Muscle of leg (tissue), 11 donors: Measurements from ENCODE around the gene PLEKHN1. TPM values are rescaled to one million over a fixed set of nuclear protein-coding genes. Genes with fewer than 3 reads are reported as not detected.
"Not testable (repeated sequence)": the region's sequence is repeated elsewhere in the genome, so short reads cannot be mapped to it uniquely, and the experiment has no call there.

Experiments used
- DNase-seq: peaks from one replicate; pipeline ENCODE4 v3.0.0; 2013
- H3K27ac ChIP-seq: one replicate; pipeline ENCODE4 v1.5.1; 2013; ENCODE audit warnings: mild to moderate bottlenecking, low read length, control low read depth
- H3K27me3 ChIP-seq: one replicate; pipeline ENCODE4 v1.6.1; 2013; ENCODE audit warnings: low read length; ENCODE audit not compliant: control insufficient read depth, insufficient read depth
- H3K36me3 ChIP-seq: one replicate; pipeline ENCODE4 v1.6.1; 2013; ENCODE audit warnings: low read length; ENCODE audit not compliant: control insufficient read depth, insufficient read depth
- H3K4me1 ChIP-seq: one replicate; pipeline ENCODE4 v1.6.1; 2013; ENCODE audit warnings: low read length; ENCODE audit not compliant: control insufficient read depth, insufficient read depth
- H3K4me3 ChIP-seq: one replicate; pipeline ENCODE4 v1.5.1; 2013; ENCODE audit warnings: low read length, control low read depth
- H3K9me3 ChIP-seq: replicated peaks from 2 replicates; pipeline ENCODE4 v1.6.1; 2013; ENCODE audit warnings: low read depth, low read length; ENCODE audit not compliant: control insufficient read depth
- WGBS: methylation state at CpG from one replicate; pipeline ENCODE4 v1.1.5; 2013; ENCODE audit warnings: missing lambda C conversion rate; ENCODE audit not compliant: insufficient coverage; 5-methylcytosine and 5-hydroxymethylcytosine counted together
- polyA plus RNA-seq, 8 donors: library from polyadenylated mRNA; unstranded; fragments of 120-200 nt; gene quantifications; one replicate each; pipeline versions ENCODE4 v1.2.1 to v1.2.3, GENCODE V29; 2013; ENCODE audit warnings: inconsistent platforms in 1 of 8, low replicate concordance in 1 of 8; ENCODE audit not compliant: insufficient read length in 8 of 8, insufficient read depth in 1 of 8
- total RNA-seq: library from RNA; stranded (reverse); fragments of 120-200 nt; gene quantifications from one replicate; pipeline ENCODE4 v1.2.4, GENCODE V29; 2013

The PLEKHN1 gene
- total and polyA plus RNA-seq, 9 donors = 0.14 to 1.3 (median 0.53) TPM; not detected in 6

DNA sequence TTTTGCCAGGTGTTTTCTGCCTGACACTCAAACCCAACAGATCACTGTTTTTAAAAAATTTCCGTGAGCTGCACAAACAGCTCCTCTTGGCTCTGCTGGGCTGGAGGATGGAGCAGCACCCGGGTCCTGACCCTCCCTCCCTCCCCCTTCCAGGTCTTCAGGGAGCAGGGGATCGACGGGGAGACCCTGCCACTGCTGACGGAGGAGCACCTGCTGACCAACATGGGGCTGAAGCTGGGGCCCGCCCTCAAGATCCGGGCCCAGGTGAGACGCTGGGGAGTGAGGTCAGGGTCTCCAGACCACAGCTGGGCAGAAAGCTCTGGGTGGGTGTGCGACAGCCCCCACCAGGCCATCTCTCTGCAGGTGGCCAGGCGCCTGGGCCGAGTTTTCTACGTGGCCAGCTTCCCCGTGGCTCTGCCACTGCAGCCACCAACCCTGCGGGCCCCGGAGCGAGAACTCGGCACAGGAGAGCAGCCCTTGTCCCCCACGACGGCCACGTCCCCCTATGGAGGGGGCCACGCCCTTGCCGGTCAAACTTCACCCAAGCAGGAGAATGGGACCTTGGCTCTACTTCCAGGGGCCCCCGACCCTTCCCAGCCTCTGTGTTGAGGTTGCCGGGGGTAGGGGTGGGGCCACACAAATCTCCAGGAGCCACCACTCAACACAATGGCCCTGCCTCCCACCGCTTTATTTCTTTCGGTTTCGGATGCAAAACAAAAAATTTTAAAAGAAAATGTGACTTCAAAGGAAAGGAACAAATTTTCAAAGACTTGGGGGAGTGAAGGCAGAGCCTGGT lies 22.5 kb upstream of the PLEKHN1 start:
- 79% methylated on average over 10 of the region's 27 CpGs for WGBS
- Histone ChIP-seq H3K36me3 (peaks cover 33% of the 10 kb centered on the region), H3K27me3 (peaks cover 47% of the 10 kb centered on the region), H3K4me3 (no peak overlapping the region), H3K4me1 (peaks cover 56% of the 10 kb centered on the region), H3K27ac (peak overlapping the region; percentile 29), H3K9me3 (no peaks in the 10 kb centered on the region)
- DNase-seq = no peak

DNA sequence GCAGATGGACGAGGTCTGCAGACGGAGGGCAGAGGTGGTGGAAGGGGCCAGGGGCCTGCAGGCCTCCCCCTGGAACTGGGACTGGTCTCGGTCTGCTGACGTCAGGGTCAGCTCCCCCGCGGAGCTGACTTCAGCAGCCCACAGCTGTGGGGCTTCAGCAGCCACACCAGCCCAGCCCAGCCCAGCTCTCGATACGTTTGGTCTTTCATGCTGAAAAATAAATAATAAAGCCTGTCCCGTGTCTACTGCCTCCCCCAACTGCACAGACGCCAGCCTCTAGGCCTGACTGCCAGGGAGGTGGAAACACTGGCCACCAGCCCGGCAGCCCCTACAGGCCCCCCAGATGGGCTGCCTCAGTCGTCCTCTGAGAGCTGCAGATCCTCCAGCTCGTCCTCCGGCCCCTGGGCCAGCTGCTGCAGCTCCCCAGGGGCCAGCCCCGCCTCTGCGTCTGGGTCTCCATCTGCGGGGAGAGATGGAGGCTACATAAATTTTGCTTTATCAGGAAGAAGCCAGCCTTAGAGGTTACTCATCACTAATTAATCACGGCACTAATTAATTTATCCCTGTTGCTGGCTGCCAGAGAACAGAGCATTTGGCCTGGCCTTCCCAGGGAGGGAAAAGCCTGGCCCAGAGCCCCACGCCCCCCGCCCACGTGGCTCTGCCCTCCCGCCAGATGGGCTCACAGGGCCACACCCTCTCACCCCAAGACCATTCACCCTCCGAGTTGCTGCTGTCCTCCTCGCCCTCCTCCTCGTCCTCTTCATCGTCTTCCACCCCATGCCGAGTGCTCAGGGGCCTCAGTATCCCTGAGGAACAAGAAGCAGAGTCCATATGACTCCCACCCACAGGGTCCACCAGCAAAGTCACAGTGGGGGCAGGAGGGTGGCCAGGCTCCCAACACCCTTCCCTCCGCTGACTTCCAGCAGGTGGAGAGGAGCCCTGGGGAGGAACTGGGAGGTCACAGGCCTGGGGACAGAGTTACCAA lies 21.6 kb upstream of the PLEKHN1 start:
- Histone ChIP-seq H3K9me3 (no peaks in the 10 kb centered on the region), H3K36me3 (peaks cover 42% of the 10 kb centered on the region), H3K27ac (peak overlapping the region; percentile 29), H3K27me3 (peaks cover 38% of the 10 kb centered on the region), H3K4me1 (peaks cover 48% of the 10 kb centered on the region), H3K4me3 (no peak overlapping the region)
- 21% methylated on average over 16 of the region's 28 CpGs for WGBS
- DNase-seq = peak; percentile 75

DNA sequence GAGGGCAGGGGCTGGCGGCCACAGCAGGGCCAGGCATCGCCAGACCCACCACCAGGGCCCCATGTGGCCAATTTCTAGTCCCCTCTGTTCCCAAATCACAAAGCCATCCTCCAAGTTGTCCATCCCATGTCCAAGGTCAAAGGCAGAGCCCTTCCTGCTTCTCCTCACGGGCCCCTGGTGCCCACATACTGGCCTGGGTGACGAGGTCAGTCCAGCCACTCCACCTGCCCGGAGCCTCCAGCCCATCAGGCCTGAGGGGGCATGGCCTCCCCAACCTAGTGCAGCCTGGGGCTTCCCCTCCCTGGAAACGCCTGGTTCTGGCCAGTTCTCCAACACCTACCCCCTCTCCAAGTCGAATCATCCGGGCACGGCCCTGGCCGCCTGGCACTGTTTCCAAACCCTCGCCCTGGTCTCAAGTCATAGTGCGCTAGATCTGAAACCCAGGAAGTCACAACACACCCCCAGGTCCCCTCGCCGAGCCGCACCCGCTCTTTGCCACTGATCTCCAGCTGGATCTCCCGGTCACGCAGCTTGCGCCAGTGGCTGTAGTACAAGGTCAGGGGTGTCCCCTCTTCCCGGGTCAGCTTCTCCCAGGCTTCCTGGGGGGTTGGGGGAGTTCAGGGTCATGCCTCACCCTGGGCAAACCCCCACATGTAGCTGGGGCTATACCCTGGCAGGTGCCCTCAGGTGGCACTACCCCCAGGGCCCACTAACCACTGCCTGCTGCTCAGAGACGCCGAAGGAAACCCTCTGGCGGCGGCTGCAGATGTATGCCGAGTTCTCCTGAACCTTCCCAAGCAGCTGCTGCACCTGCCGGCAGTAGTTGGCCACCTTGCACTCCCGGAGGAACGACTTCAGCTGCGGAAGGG lies 20.4 kb upstream of the PLEKHN1 start:
- WGBS = 78% methylated on average over 28 of the region's 29 CpGs

DNA sequence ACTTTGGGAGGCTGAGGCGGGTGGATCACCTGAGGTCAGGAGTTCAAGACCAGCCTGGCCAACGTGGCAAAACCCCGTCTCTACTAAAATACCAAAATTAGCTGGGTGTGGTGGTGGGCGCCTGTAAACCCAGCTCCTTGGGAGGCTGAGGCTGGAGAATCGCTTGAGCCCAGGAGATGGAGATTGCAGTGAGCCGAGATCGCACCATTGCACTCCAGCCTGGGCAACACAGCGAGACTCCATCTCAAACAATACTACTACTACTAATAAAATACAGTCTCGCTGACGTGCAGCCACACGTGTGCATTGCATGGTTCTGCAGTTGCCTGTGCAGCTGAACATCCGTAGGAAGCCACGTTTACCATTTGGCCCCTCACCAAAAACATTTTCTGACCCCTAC lies 19.5 kb upstream of the PLEKHN1 start:
- Histone ChIP-seq H3K4me1 (peaks cover 30% of the 10 kb centered on the region), H3K27me3 (peaks cover 19% of the 10 kb centered on the region), H3K36me3 (peaks cover 64% of the 10 kb centered on the region)
- H3K4me3 ChIP-seq, DNase-seq, H3K27ac ChIP-seq, H3K9me3 ChIP-seq: not testable (repeated sequence)
- 81% methylated on average over 8 of the region's 13 CpGs for WGBS

More for the DNA sequence above, 20.4 kb upstream of the PLEKHN1 start:
- no peak for DNase-seq
- Histone ChIP-seq H3K27ac (no peak overlapping the region), H3K27me3 (peaks cover 27% of the 10 kb centered on the region), H3K4me3 (no peak overlapping the region), H3K9me3 (no peaks in the 10 kb centered on the region), H3K4me1 (peaks cover 38% of the 10 kb centered on the region), H3K36me3 (peaks cover 55% of the 10 kb centered on the region)

DNA sequence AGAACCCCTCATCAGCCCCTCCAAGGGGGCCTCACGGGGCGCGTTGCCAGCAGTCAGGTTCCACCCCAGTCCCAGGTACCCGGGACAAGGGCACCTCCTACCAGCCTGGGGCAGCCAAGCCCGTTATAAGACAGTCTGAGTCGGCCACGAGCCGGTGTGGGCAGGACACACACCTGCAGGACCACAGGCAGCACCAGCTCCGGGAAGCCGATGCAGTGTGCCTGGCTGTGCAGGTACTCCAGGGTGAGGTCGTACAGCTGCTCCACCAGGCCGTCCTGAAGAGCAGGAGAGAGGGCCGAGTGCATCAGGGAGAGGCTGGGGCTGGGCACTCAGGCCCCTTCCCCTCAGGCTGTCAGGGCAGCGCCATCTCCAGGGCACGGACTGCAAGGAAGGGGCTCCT lies 18.3 kb upstream of the PLEKHN1 start:
- WGBS = 82% methylated on average over 12 of the region's 15 CpGs
- Histone ChIP-seq H3K27ac (no peak overlapping the region), H3K4me3 (no peak overlapping the region), H3K27me3 (peaks cover 12% of the 10 kb centered on the region), H3K9me3 (no peaks in the 10 kb centered on the region), H3K4me1 (peaks cover 22% of the 10 kb centered on the region), H3K36me3 (peaks cover 74% of the 10 kb centered on the region)
- no peak for DNase-seq

DNA sequence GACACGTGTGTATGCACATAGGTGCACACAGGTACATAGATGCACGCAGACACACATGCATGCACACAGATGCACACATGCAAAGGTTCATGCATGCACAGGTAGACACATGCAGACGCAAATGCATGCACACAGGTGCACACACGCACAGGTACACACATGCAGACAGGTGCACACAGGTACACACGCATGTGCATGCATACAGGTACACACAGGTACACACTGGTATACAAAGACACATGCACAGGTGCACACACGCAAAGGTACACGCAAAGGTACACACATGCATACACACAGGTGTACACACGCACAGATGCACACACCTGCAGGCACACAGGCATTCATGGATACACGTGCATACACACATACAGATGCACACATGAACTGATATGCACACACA lies 16.0 kb upstream of the PLEKHN1 start:
- Histone ChIP-seq H3K27me3 (no peaks in the 10 kb centered on the region), H3K9me3 (no peaks in the 10 kb centered on the region), H3K4me1 (peaks cover under 1% of the 10 kb centered on the region), H3K4me3 (no peak overlapping the region), H3K27ac (no peak overlapping the region), H3K36me3 (peaks cover 91% of the 10 kb centered on the region)
- WGBS = 96% methylated on average over 8 of the region's 9 CpGs
- DNase-seq = no peak

DNA sequence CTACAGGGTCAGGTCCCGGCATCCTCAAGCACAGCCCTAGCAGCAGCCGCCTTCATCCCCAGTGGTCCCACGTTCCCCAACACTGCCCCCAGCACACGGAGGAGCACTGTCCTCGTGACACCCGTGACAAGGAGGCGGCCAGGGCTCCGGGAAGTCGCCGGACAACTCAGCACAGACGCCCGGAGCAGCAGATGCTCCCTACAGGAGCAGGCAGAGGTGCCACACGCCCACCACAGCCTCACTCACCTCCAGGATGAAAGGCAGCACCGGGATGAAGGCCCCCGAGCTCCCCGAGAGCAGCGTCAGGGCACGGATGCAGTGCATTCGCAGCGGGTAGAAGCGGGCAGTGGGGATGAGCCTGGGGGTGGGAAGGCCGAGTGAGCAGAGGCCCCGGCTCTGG lies 15.4 kb upstream of the PLEKHN1 start:
- Histone ChIP-seq H3K9me3 (no peaks in the 10 kb centered on the region), H3K36me3 (peaks cover 89% of the 10 kb centered on the region), H3K4me1 (no peaks in the 10 kb centered on the region), H3K27me3 (no peaks in the 10 kb centered on the region), H3K27ac (no peak overlapping the region), H3K4me3 (no peak overlapping the region)
- 98% methylated on average over 6 of the region's 23 CpGs for WGBS
- no peak for DNase-seq

DNA sequence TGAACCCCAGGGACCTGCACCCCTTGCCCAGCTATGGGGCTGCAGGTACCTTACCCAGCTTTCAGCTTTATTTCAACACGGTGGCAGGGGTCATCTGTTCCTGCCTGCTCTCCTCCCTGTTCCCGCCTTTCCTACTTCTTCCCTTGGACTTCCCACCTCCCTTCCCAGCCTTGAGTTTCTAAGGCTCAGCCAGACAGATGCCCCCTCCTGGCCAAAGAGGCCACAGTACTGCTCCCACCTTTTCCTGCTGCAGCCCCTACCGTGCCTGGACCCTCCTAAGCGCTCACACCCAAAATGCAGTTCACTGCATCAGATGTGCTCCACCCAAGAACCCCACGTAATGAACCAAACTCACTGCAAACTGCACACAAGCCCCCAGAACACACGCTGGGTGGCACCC lies 14.9 kb upstream of the PLEKHN1 start:
- Histone ChIP-seq H3K27ac (no peak overlapping the region), H3K27me3 (no peaks in the 10 kb centered on the region), H3K36me3 (peaks cover 89% of the 10 kb centered on the region), H3K4me3 (no peak overlapping the region), H3K9me3 (no peaks in the 10 kb centered on the region), H3K4me1 (no peaks in the 10 kb centered on the region)
- DNase-seq = no peak
- 47% methylated on average over 3 of the region's 6 CpGs for WGBS

DNA sequence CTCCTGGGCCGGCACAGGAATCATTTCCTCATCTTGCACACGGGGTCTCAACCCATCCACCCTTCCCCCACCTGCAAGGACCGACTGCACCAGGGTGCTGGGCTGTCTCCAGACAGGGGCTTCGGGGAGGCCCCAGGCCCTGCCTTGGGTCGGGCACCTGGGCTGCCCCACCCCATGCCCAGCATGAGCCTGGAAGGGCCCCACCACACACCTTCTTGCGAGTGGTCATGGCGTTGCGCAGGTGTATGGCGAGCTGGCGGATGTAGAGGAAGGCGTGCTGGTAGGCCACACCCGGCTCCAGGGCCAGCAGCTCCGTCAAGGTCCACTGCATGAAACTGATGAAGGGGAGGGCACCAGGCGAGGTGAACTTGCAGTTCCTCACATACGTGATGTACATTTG lies 14.1 kb upstream of the PLEKHN1 start:
- WGBS = 87% methylated on average over 12 of the region's 15 CpGs
- H3K27me3 ChIP-seq = no peaks in the 10 kb centered on the region
- no peak overlapping the region for H3K4me3 ChIP-seq
- H3K4me1 ChIP-seq = peaks cover 1% of the 10 kb centered on the region
- H3K27ac ChIP-seq = no peak overlapping the region
- peaks cover 96% of the 10 kb centered on the region for H3K36me3 ChIP-seq
- DNase-seq = no peak
- no peaks in the 10 kb centered on the region for H3K9me3 ChIP-seq
